NCI-H1105 treated with DMSO at 0.1 percent for 48 hours (cell line): ENCODE measurements around the gene ACR.
A peak's percentile ranks its signal among the peaks of the same experiment; 100 is the strongest.

ENCODE experiments used
- DNase-seq: peaks from one replicate; lab custom pipeline; 2025; lab: John Stamatoyannopoulos, UW

Gene ACR

DNA sequence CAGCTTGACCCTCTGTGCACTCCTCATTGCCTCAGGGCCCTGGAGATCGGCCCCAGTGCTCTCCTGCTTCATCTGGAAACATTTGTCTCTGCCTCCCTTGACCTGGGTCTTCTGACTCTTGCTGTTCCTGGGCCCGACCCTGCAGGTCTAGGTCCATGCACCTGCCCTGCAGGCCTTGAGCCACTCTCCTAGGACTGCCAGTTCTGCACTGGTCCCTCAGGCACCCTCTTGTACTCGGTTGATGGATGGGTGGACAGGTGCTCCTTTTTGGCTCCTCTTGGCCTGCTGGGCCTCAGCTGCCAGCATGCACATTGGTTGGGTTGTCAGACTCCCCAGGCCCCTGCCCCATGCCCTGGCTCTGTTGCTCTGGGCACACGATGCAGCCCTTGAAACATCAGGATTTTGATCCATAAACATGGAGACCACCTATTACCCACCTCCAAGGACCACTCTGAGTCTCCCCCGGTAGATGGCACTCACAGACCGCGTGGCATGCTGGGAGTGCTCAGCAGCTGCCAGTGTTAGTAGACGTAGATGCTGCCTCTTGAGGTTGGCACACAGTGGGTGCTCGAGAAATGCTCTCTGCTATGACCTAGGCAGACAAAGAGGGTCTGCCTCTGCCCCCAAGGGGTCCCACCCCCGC lies 20.2 kb upstream of the ACR start:
- no peak for DNase-seq

GRCh38 chr22:50718352-50718709 lies 19.7 kb upstream of the ACR start:
- DNase-seq = no peak

GRCh38 chr22:50719814-50720300 lies 18.1 kb upstream of the ACR start:
- no peak for DNase-seq

GRCh38 chr22:50720301-50721256 lies 17.4 kb upstream of the ACR start:
- DNase-seq = no peak

DNA sequence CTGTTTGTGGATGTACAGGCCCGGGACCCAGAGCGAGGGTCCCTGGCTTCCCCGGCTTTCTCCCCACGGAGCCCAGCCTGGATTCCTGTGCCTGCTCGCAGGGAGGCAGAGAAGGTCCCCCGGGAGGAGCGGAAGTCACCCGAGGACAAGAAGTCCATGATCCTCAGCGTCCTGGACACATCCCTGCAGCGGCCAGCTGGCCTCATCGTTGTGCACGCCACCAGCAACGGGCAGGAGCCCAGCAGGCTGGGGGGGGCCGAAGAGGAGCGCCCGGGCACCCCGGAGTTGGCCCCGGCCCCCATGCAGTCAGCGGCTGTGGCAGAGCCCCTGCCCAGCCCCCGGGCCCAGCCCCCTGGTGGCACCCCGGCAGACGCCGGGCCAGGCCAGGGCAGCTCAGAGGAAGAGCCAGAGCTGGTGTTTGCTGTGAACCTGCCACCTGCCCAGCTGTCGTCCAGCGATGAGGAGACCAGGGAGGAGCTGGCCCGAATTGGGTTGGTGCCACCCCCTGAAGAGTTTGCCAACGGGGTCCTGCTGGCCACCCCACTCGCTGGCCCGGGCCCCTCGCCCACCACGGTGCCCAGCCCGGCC lies 16.7 kb upstream of the ACR start:
- DNase-seq = no peak

GRCh38 chr22:50722048-50722701 lies 15.8 kb upstream of the ACR start:
- DNase-seq = no peak

- DNase-seq = no peak
Measured at GRCh38 chr22:50722716-50723428, 15.1 kb upstream of the ACR start.

DNA sequence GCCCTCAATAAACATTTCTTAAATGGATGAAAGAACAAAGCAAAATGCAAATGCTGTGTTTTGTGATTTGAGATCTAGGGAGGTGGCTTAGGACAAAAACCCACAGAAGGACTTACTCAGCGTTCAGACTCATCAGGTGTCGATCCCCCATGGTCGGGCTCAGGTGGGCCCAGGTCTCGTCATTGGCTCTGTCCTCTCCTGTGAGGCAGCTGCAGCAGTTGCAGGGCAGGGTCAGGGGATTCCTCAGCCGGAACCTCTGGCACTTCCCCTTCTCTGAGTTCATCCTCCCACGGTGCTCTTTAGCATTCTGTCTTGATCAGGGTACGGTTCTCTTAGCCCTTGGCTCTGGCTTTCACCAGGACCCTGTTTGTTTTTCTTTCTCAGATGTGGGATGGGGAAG lies 14.0 kb upstream of the ACR start:
- DNase-seq = no peak

GRCh38 chr22:50724616-50725015 lies 13.4 kb upstream of the ACR start:
- no peak for DNase-seq

GRCh38 chr22:50725597-50725996 lies 12.4 kb upstream of the ACR start:
- DNase-seq = no peak

DNA sequence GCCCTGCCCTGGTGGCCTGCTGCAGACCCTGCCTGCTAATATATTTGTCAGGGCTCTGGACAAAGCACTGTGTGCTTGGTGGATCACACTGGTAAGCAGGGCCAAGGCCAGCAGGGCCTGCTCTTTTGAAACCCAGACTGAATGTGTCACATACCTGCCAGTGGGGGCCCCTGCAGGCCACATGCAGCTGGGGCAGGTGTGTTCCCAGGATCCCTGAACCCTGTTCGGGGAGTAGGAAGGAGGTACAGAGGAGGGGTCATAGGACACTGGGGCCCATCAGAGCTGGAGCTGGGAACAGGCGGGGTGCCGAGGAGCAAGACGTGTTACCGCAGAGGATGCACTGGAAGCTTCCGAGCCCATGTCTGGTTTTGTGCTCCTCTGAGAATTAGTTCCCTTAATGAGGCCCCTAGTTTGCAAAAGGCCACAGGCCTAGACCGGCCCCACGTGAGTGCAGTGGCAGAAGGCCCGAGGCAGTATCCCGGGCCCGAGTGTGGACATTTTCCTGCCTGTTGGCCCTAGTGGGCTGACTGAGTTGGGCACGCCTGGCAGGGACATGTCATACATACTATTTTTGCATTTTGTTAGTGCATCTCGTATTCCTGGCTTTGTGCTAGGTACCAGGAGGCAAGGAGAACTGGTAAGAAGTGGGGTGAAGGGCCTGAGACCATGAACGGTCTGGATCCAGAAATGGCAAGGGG lies 11.2 kb upstream of the ACR start:
- no peak for DNase-seq

- DNase-seq = no peak
Measured at GRCh38 chr22:50727678-50728522, 10.1 kb upstream of the ACR start.

- DNase-seq = no peak
Measured at GRCh38 chr22:50728523-50728931, 9.5 kb upstream of the ACR start.

- DNase-seq = peak; percentile 21
Measured at GRCh38 chr22:50729391-50730012, 8.5 kb upstream of the ACR start.

GRCh38 chr22:50730013-50730891 lies 7.8 kb upstream of the ACR start:
- DNase-seq = no peak

DNA sequence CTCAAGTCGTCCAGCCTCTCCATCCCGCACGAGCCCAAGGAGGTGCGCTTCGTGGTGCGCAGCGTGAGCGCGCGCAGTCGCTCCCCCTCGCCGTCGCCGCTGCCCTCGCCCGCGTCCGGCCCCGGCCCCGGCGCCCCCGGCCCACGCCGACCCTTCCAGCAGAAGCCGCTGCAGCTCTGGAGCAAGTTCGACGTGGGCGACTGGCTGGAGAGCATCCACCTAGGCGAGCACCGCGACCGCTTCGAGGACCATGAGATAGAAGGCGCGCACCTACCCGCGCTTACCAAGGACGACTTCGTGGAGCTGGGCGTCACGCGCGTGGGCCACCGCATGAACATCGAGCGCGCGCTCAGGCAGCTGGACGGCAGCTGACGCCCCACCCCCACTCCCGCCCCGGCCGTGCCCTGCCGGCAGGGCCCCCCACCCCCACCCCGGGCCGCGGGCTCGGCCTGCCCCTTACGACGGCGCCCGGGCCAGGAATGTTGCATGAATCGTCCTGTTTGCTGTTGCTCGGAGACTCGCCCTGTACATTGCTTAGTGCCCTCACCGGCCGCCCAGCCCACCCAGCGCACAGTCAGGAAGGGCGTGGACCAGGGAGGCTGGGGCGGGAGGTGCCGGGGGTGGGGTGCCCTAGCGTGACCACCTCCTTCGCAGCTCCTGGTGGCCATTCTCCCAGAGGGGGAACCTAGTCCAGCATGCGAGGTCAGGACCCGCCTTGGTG lies 6.9 kb upstream of the ACR start:
- no peak for DNase-seq

DNA sequence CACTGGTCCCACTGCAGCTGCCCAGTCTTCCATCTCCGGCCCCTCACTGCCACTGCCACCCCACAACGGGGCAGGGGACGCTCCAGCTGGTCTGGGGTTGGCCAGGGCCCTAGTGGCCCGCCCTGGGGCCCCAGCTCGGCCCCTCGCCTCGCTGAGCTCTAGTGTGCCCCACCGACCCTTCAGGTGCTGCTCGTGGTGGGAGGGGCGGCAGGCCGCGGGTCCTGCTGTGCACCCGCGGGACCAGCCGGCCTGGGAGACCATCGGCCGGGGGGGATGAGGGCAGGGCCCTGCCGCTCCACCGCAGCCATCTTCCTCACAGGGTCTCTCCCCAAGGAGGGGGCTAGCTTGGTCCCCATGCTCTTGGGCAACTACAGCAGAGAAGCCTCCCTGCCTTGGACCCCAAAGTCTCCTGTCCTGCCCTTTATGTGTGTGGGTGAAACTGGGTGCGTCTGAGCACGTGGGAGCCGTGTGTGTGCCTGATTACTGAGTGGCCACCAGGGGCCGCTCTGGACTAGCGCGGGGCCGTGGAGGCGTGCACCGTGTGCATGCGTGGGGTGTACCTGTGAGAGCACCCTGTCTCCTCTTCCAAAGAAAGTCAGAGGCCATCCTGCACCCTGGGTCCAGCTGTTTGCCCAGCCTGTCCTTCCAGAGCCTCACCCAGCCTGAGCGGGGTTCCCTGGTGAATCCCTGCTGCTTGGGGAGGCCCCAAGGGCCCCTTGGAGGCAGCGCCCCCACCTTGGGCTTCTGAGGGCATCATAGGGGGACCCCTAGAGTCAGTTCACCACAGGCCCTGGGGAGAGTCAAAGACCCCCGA lies 6.0 kb upstream of the ACR start:
- no peak for DNase-seq
